ENCODE data around the gene SLC26A5.
"Not testable (repeated sequence)": the region's sequence is repeated elsewhere in the genome, so short reads cannot be mapped to it uniquely, and the experiment has no call there.

SLC26A5 gene

GRCh38 chr7:103405789-103406613 is 40.0 kb downstream of the SLC26A5 start:
- DNase-seq, result not testable (repeated sequence)

GRCh38 chr7:103399687-103400086 is 46.3 kb downstream of the SLC26A5 start:
- not testable (repeated sequence) for DNase-seq

GRCh38 chr7:103398483-103399127 is 47.4 kb downstream of the SLC26A5 start:
- no peak for DNase-seq

DNA sequence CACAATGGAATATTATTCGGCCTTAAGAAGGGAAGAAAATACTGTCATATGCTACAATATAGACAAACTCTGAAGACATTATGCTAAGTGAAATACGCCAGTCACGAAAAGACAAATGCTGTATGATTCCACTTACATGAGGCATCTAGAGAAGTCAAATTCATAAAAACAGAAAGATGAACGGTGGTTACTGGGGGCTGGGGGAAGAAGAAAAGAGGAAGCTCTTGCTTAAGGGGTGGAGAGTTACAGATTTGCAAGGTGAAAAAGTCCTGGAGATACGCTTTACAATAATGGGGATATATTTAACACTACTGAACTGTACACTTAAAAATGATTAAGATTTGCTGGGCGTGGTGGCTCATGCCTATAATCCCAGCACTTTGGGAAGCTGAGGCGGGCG is 49.5 kb downstream of the SLC26A5 start:
- no peak for DNase-seq

DNA sequence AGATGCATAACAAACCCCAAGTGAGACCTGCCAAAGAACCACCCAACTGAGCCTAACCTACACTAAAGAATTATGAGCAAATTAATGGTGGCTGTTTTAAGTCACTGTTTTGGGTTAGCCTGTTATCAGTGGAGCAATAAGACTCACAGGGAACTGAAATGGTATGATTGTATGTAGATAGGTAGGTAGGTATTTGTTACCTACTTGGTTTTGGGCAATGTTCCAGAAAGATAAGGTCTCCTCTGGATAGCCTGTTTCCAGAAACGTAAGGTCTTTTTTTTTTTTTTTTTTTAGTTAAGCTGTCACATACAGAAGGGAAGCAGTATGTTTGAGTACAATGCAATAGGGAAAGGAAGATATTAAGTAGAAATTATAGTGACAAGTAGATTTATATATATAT is 50.9 kb downstream of the SLC26A5 start:
- DNase-seq, result no peak

DNA sequence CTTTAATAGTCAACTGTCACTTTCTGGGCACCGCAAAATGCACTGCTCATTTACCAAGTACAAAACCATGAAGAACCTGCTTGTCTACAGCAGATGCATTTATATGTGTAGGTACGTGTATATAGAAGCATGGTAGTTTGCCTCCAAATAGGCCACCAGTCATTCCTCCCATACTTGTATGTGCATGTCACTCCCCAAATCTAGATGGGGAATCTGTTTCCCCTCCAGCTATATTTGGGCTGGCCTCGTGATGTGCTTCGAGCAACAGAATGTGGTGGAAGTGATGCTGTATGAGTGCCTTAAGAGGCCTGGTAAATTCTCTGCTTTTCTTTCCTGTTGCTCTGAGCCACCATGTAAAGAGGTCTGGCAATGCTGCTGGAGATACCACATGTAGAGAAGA is 51.4 kb downstream of the SLC26A5 start:
- DNase-seq, result no peak

DNA sequence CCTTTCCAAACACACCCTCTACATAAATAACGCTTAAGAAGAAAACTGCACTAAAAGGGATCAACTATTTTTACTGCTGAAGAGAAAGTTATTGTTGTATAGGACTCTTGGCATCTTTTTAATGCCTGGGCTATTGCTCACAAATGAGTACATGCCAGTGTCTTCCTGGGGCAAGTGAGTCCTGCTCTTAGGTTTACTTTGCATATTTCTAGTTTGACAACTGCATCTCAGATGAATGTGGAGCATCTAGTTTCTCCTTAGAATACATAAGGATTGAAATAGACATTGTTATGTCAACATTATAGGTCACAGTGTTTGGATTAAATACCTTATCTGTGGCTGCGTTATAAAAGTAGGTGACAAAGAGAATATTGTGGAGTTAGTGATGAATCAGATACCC is 54.0 kb downstream of the SLC26A5 start:
- DNase-seq, result no peak

DNA sequence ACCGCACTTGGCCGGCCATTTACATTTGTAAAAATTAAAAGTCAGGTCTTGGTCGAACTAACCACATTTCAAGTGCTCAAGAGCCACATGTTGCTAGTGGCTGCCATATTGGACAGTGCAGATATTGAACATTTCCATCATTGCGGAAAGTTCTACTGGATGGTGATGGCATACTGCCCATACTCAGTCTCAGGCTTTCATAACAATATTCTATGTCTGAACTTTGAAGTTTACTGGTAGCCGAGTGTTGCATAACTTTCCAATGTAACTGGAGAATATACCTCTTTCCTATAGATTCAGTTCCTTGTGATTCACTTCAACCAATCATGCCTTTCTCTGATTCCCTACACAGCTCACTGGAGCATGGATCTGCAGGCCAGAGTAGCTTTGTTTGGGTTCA is 54.9 kb downstream of the SLC26A5 start:
- no peak for DNase-seq

GRCh38 chr7:103389263-103389662 is 56.7 kb downstream of the SLC26A5 start:
- DNase-seq, result no peak

GRCh38 chr7:103388469-103389140 is 57.4 kb downstream of the SLC26A5 start:
- no peak for DNase-seq

DNA sequence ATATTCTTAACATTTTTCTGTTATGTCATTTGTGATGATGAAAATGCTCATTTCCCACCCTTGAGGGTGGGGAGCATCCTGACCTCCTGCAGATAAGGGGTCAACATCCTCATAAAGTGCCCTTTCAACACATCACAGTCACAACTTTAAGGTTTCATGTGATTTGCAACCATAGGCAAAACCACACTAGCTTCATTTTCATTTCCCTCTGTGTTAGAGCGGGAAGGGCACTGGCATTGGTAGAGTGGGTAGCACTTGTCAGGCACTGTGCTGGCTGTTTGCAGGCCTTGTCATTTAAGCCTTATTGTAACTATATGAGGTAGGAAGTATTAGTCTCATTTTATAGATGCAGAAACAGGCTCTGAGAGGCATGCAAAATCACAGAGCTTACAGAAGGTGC is 58.8 kb downstream of the SLC26A5 start:
- no peak for DNase-seq

DNA sequence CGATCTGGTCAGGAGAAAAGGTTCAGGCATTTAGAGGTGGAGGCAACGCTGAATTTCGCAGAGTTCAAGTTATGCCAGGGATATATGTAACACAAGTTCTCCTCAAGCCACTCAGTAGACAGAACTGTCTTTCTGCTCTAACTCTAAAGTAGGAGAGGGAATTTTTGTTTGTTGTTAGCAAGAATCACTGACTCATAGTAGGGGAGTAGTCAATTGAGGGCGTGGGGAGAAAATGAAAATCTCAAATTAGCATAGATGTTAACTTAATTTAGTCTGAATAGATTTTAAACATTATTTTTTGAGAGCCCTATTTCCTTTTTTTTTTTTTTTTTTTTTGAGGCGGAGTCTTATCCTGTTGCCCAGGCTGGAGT is 64.0 kb downstream of the SLC26A5 start:
- DNase-seq, result no peak

DNA sequence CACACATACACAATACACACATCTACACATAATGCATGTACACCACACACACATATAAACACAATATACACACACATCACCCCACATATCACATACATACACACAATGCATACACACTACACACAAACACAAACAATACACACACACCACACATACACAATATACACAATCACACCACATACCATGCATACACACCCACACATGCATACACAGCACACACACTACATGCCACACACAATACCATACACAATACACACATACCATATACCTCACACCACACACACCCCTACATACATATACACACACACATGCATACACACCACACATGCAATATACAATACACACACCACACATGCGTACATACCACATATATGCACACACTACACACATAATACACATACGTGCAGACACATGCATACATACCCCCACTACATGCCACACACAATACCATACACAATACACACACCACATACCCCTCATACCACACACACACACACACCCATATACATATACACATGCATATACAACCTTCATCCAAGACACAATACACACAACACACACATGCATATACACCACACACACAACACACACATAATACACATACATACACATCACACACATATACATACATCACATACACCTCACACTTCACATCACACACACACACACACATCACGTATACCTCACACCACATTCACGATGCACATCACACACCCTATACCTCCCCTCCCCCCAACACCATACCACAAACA is 64.6 kb downstream of the SLC26A5 start:
- DNase-seq, result no peak

DNA sequence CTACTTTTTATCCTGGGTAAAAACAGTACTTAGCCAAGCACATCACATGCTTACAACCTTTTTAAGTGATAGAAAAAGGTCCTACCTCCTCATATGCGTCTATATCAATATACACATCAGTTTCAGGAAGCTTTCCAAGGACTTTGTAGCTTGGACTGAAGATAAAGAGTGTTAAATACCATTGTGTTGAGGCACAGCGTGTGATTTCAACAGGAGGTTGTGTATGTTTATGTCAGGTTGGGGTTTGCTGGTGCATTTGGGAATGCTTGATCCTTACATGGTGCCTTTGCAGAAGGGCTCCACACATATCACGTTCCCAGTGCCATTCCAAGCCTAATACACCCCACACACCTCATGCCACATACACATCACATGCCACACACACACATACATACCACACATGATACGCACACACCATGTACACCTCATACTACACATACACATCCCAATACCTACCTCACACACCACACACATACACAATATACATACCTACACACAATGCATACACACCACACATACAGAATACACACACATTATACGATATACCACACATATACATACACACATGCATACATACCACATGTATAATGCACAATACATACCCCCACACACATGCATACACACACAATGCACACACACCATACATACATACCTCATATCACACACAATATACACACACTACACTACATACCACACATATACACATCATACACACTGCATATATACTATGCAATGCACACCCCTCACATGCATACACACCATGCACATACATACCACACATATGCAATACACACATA is 65.4 kb downstream of the SLC26A5 start:
- no peak for DNase-seq

DNA sequence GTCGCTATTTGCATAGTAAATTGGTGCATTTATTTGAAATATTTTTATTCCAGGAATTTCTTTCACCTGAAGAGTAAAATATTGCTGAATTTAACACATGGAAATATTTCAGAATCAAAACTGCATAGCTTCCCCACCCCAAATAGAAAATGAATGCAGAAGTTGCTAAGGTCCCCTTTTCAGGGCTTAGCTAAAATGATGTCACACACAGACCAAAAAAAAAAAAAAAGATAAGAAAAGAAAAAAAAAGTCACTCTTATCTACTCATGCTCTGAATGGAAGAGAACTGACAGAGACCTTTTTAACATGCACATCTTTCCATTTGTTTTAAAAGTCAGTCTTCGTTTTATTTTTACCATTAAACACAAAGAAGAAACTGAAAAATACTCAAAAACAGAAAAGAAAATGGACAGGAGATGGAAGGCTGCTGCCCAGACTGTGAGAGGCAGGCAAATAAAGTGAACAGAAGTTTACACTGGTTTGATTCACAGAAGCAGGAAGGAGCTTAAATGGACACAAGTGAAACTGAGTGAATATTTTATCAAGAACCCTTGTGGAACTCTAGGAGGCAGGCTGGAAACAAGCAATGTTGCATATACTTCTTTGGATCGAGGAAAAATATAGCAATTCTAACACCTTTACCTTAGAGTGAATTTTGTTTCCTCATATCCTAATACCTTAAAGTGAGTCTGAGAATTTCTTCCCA is 66.6 kb downstream of the SLC26A5 start:
- no peak for DNase-seq

- DNase-seq, result no peak
These were observed 72.0 kb downstream of the SLC26A5 start for GRCh38 chr7:103373866-103374643.

DNA sequence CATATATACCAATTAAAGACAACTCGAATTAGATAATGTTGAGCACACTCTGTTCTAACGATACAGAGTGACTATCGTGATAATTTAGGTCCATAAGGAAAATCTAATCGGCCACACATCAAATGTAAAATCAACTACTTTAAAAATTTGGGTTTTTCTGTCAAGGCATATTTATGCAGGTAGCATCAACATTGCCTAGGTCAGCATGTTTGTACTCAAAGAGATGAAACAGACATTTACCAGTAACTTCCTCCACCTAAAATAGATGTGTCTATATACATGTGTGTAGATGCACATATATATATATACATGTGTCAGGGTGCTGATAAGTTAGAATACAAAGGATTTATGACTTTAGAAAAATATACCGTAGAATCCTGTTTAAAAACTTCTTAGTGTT is 76.6 kb downstream of the SLC26A5 start:
- DNase-seq, result no peak

GRCh38 chr7:103349805-103350204 is 96.2 kb downstream of the SLC26A5 start:
- no peak for DNase-seq

GRCh38 chr7:103348959-103349358 is 97.0 kb downstream of the SLC26A5 start:
- no peak for DNase-seq

Measured in amygdala (tissue), 56 donors.